ENCODE data around the gene CLEC7A. TPM values are rescaled to one million over a fixed set of nuclear protein-coding genes. Genes with fewer than 3 reads are reported as not detected.
A peak's percentile ranks its signal among the peaks of the same experiment; 100 is the strongest.

CLEC7A gene
- total RNA-seq, 3 donors from 2014 or later (not counting 1 experiment from before 2014, with no cell fraction given): 7.7 to 22.3 (median 20.8) TPM

GRCh38 chr12:10069099-10069498 is 60.9 kb downstream of the CLEC7A start:
- Mint-ChIP-seq H3K9me3 (no peaks in the 10 kb centered on the region), H3K4me1 (no peaks in the 10 kb centered on the region), H3K4me3 (no peak overlapping the region), H3K27me3 (ENCODE audit: low read depth in 2 of 2) (peaks cover 13 to 30% of the 10 kb centered on the region in 2 donors), H3K36me3 (no peaks in the 10 kb centered on the region), H3K27ac (no peak overlapping the region)
- Histone ChIP-seq H3K4me3 (ENCODE audit: low read length) (no peak overlapping the region), H3K27ac (ENCODE audit: low read length) (peak overlapping the region; percentile 29), H3K4me1 (ENCODE audit: control insufficient read depth, insufficient read depth, low read length) (no peaks in the 10 kb centered on the region), H3K36me3 (ENCODE audit: control insufficient read depth, insufficient read depth, low read length) (no peaks in the 10 kb centered on the region), H3K9me3 (ENCODE audit: control insufficient read depth, insufficient read depth, low read length) (no peaks in the 10 kb centered on the region), H3K27me3 (ENCODE audit: control insufficient read depth, insufficient read depth, low read length) (no peaks in the 10 kb centered on the region)
- TF ChIP-seq CTCF (IDR thresholded peaks at IDR 0.05): no peak
- intact Hi-C loops (cut with micrococcal nuclease): no loop called here
- 29% methylated on average over 3 of the region's 4 CpGs for WGBS (ENCODE audit: insufficient coverage)
- DNase-seq: no peak
- no peak for ATAC-seq

GRCh38 chr12:10068644-10069043 is 61.4 kb downstream of the CLEC7A start:
- Histone ChIP-seq H3K4me1 (ENCODE audit: control insufficient read depth, insufficient read depth, low read length) (no peaks in the 10 kb centered on the region), H3K9me3 (ENCODE audit: control insufficient read depth, insufficient read depth, low read length) (no peaks in the 10 kb centered on the region), H3K36me3 (ENCODE audit: control insufficient read depth, insufficient read depth, low read length) (no peaks in the 10 kb centered on the region), H3K27ac (ENCODE audit: low read length) (peak overlapping the region; percentile 29), H3K27me3 (ENCODE audit: control insufficient read depth, insufficient read depth, low read length) (no peaks in the 10 kb centered on the region), H3K4me3 (ENCODE audit: low read length) (no peak overlapping the region)
- no peak for TF ChIP-seq CTCF (IDR thresholded peaks at IDR 0.05)
- H3K4me3 Mint-ChIP-seq: no peak overlapping the region
- no peaks in the 10 kb centered on the region for H3K9me3 Mint-ChIP-seq
- H3K27me3 Mint-ChIP-seq (ENCODE audit: low read depth in 2 of 2): peaks cover 13 to 30% of the 10 kb centered on the region in 2 donors
- DNase-seq (no peak), ATAC-seq (peak in 1 of 3 donors; percentile 35)
- no peak overlapping the region for H3K27ac Mint-ChIP-seq
- H3K4me1 Mint-ChIP-seq: no peaks in the 10 kb centered on the region
- intact Hi-C loops (cut with micrococcal nuclease): no loop called here
- H3K36me3 Mint-ChIP-seq: no peaks in the 10 kb centered on the region
- WGBS (ENCODE audit: insufficient coverage): 0% methylated on average over 1 of the region's 1 CpG

- no peak overlapping the region for H3K27ac Mint-ChIP-seq
- Histone ChIP-seq H3K4me1 (ENCODE audit: control insufficient read depth, insufficient read depth, low read length) (no peaks in the 10 kb centered on the region), H3K4me3 (ENCODE audit: low read length) (no peak overlapping the region), H3K27me3 (ENCODE audit: control insufficient read depth, insufficient read depth, low read length) (no peaks in the 10 kb centered on the region), H3K9me3 (ENCODE audit: control insufficient read depth, insufficient read depth, low read length) (no peaks in the 10 kb centered on the region), H3K27ac (ENCODE audit: low read length) (no peak overlapping the region), H3K36me3 (ENCODE audit: control insufficient read depth, insufficient read depth, low read length) (no peaks in the 10 kb centered on the region)
- WGBS (ENCODE audit: insufficient coverage): 21% methylated on average over 3 of the region's 3 CpGs
- intact Hi-C loops (cut with micrococcal nuclease): no loop called here
- TF ChIP-seq CTCF (IDR thresholded peaks at IDR 0.05): no peak
- H3K9me3 Mint-ChIP-seq: no peaks in the 10 kb centered on the region
- peaks cover 10 to 30% of the 10 kb centered on the region in 2 donors for H3K27me3 Mint-ChIP-seq (ENCODE audit: low read depth in 2 of 2)
- no peak for ATAC-seq
- no peaks in the 10 kb centered on the region for H3K4me1 Mint-ChIP-seq
- H3K4me3 Mint-ChIP-seq: no peak overlapping the region
- H3K36me3 Mint-ChIP-seq: no peaks in the 10 kb centered on the region
- DNase-seq: no peak
These were observed 62.1 kb downstream of the CLEC7A start for GRCh38 chr12:10067942-10068341.

- Mint-ChIP-seq H3K36me3 (no peaks in the 10 kb centered on the region), H3K4me3 (no peak overlapping the region), H3K9me3 (no peaks in the 10 kb centered on the region), H3K27me3 (ENCODE audit: low read depth in 2 of 2) (peaks cover 8 to 30% of the 10 kb centered on the region in 2 donors), H3K27ac (no peak overlapping the region), H3K4me1 (no peaks in the 10 kb centered on the region)
- Histone ChIP-seq H3K36me3 (ENCODE audit: control insufficient read depth, insufficient read depth, low read length) (no peaks in the 10 kb centered on the region), H3K4me3 (ENCODE audit: low read length) (no peak overlapping the region), H3K27ac (ENCODE audit: low read length) (no peak overlapping the region), H3K4me1 (ENCODE audit: control insufficient read depth, insufficient read depth, low read length) (no peaks in the 10 kb centered on the region), H3K27me3 (ENCODE audit: control insufficient read depth, insufficient read depth, low read length) (no peaks in the 10 kb centered on the region), H3K9me3 (ENCODE audit: control insufficient read depth, insufficient read depth, low read length) (no peaks in the 10 kb centered on the region)
- 94% methylated on average over 3 of the region's 4 CpGs for WGBS (ENCODE audit: insufficient coverage)
- no peak for DNase-seq
- intact Hi-C loops (cut with micrococcal nuclease): no loop called here
- TF ChIP-seq CTCF (IDR thresholded peaks at IDR 0.05): no peak
- no peak for ATAC-seq
These were observed 62.7 kb downstream of the CLEC7A start for GRCh38 chr12:10067264-10067663.
